GM18870 (cell line): ENCODE data around the gene CTNNA3.

ENCODE experiments used
- ATAC-seq: cut with Tn5 transposase; IDR thresholded peaks from one replicate; pipeline ENCODE4 v1.9.1; 2021; ENCODE audit warnings: moderate library complexity; ENCODE audit not compliant: unreplicated experiment

Gene CTNNA3

GRCh38 chr10:66958466-66958865 is 737.5 kb downstream of the CTNNA3 start:
- ATAC-seq, result no peak

- ATAC-seq, result no peak
Measured at GRCh38 chr10:66951896-66952295, 744.1 kb downstream of the CTNNA3 start.

- ATAC-seq, result no peak
Measured at GRCh38 chr10:66943590-66943989, 752.4 kb downstream of the CTNNA3 start.

DNA sequence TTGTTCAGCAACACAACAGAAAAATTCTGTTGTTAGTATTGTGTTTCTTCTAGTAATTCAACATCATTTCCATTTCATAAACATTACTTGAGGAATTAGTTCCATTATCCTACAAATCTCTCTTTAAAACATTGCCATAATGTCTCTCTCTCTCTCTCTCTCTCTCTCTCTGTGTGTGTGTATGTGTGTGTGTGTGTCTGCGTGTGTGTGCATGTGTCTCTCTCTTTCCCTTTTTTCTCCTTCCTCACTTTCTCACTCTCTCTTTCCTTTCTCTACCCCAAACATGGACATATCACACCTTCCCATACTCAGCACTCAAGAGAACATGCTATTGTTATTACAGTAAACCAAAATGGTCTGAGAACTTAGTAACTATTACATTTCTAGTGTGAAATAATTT is 753.6 kb downstream of the CTNNA3 start:
- ATAC-seq, result no peak

GRCh38 chr10:66941491-66941890 is 754.5 kb downstream of the CTNNA3 start:
- ATAC-seq, result no peak

- no peak for ATAC-seq
Measured at GRCh38 chr10:66940965-66941364, 755.0 kb downstream of the CTNNA3 start.

DNA sequence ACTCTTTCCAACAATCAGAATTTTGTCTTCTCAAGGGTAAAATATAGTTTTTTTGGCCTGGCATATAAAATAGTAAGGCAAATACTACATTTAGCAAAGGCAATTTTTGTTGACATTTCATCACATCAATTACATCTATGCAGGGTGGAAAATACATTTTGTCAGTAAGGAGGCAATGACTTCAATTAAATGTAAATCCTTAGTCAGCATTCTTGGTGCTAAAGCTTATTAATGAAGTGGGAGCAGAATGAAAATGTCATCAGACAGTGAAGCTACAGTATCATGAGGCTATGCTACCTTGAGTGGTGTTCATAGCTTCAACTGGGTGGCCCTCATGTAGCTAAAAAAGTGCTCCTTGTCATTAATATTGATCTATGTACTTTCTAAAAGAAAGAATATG is 761.3 kb downstream of the CTNNA3 start:
- ATAC-seq, result no peak

- no peak for ATAC-seq
Measured at GRCh38 chr10:66931949-66932343, 764.0 kb downstream of the CTNNA3 start.

DNA sequence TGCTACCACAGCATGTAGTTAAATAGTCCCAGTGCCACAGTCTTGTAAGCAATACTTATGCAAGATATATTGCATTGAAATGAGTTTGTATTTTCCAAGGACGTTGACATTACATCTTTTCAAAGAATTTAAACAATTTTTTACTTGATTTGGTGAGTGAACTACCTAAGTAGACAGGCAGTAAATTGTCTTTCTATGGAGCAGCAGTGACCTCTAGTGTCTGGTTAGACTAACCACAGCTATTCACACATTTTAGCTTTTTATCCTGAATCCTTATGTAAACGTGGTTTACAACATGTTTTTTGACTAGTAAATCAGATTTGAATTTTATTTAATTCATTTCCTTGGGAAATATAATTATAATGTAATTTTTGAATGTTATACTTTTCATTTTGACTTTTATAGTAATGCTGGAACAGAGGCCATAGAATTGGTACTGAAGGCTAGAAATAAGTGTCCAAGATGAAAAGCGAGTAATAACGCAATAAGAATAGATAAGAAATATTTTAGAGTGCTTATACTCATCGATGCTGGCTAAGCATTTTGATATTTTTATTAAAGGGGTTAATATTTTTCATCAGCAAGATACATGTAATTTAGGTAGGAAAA is 764.6 kb downstream of the CTNNA3 start:
- ATAC-seq, result peak; percentile 83

- ATAC-seq, result no peak
Measured at GRCh38 chr10:66929375-66929774, 766.6 kb downstream of the CTNNA3 start.

- no peak for ATAC-seq
Measured at GRCh38 chr10:66928776-66929175, 767.2 kb downstream of the CTNNA3 start.

DNA sequence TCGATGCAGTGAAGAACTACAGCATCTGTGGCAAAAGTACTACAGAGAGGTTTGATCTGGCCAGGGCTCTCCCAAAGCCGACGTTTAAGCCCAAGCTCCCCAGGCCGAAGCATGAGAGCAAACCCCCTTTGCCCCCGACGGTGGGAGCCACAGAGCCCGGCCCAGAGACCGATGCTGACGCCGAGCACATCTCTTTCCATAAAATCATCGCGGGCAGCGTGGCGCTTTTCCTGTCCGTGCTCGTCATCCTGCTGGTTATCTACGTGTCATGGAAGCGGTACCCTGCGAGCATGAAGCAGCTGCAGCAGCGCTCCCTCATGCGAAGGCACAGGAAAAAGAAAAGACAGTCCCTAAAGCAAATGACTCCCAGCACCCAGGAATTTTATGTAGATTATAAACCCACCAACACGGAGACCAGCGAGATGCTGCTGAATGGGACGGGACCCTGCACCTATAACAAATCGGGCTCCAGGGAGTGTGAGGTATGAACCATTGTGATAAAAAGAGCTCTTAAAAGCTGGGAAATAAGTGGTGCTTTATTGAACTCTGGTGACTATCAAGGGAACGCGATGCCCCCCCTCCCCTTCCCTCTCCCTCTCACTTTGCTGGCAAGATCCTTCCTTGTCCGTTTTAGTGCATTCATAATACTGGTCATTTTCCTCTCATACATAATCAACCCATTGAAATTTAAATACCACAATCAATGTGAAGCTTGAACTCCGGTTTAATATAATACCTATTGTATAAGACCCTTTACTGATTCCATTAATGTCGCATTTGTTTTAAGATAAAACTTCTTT is 767.8 kb downstream of the CTNNA3 start:
- ATAC-seq, result no peak

DNA sequence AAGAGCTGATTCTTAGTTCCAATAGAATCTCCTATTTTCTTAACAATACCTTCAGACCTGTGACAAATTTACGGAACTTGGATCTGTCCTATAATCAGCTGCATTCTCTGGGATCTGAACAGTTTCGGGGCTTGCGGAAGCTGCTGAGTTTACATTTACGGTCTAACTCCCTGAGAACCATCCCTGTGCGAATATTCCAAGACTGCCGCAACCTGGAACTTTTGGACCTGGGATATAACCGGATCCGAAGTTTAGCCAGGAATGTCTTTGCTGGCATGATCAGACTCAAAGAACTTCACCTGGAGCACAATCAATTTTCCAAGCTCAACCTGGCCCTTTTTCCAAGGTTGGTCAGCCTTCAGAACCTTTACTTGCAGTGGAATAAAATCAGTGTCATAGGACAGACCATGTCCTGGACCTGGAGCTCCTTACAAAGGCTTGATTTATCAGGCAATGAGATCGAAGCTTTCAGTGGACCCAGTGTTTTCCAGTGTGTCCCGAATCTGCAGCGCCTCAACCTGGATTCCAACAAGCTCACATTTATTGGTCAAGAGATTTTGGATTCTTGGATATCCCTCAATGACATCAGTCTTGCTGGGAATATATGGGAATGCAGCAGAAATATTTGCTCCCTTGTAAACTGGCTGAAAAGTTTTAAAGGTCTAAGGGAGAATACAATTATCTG is 768.6 kb downstream of the CTNNA3 start:
- no peak for ATAC-seq

DNA sequence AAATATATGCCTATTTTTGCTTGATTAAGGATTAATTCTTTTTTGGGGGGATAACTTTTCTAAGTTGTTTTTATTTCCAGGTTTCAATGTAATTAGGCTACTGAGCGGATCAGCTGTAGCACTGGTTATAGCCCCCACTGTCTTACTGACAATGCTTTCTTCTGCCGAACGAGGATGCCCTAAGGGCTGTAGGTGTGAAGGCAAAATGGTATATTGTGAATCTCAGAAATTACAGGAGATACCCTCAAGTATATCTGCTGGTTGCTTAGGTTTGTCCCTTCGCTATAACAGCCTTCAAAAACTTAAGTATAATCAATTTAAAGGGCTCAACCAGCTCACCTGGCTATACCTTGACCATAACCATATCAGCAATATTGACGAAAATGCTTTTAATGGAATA is 769.2 kb downstream of the CTNNA3 start:
- ATAC-seq, result no peak

GRCh38 chr10:66925896-66926715 is 769.9 kb downstream of the CTNNA3 start, which contains the start of gene LRRTM3:
LRRTM3 (plus strand) TSS chr10:66926036.
- peak; percentile 100 for ATAC-seq

DNA sequence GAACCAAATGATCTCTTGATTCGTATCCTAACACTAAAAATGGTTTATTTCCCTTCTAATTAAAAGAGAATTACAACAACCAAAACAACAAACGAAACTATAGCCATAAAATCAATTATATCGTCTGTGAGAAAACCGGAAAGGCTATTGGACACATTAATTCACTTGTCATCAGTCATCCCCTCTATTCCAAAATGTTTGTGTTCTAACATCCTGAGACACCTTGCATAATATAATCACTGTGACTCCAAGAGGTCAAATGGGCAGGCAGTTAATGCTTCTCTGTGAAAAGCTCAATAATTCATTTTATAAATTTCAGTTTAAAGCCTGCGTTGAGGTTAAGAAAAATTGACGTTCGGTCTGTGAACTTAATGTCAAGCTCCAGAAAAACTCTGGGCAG is 770.6 kb downstream of the CTNNA3 start:
- ATAC-seq, result no peak

GRCh38 chr10:66924674-66925345 is 771.2 kb downstream of the CTNNA3 start:
- no peak for ATAC-seq

DNA sequence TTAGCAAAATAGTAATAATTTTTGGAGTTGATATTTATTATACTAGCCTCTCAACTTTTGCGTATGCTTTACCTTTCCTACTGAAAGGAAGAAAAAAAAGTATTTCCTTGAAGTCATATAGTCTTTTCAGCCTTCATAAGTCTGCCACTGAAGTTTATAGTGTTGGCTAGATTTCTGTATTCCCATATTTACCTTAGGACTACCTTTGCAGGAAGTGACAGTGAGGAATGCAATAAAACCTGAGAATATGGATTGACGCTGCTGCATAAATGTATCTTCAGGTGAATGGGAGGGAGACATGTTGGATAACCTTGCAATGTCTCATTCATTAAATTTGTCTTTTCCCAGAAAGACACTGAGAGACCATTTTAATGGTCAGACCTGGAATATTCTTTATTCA is 776.7 kb downstream of the CTNNA3 start:
- ATAC-seq, result no peak

GRCh38 chr10:66917104-66917503 is 778.9 kb downstream of the CTNNA3 start:
- ATAC-seq, result no peak

- no peak for ATAC-seq
Measured at GRCh38 chr10:66916030-66916429, 780.0 kb downstream of the CTNNA3 start.

- no peak for ATAC-seq
Measured at GRCh38 chr10:66910671-66911070, 785.3 kb downstream of the CTNNA3 start.
